ENCODE results near the gene MTUS2.

MTUS2 gene

GRCh38 chr13:29483623-29484022, 663.5 kb downstream of the MTUS2 start:
- no peak for FAIRE-seq
- no peak for TF ChIP-seq POU2F2 (IDR thresholded peaks at IDR 0.05; ENCODE audit: low read depth, low read length)
- no peak for TF ChIP-seq SPI1 (IDR thresholded peaks at IDR 0.05; ENCODE audit: low read depth, low read length)
- TF ChIP-seq POLR2A (IDR thresholded peaks at IDR 0.05; ENCODE audit: low read depth, low read length) = no peak
- no peak for TF ChIP-seq TAF1 (IDR thresholded peaks at IDR 0.05; ENCODE audit: low read depth, low read length)
- TF ChIP-seq POLR2AphosphoS5 (IDR thresholded peaks at IDR 0.05; ENCODE audit: low read depth, low read length) = no peak
- no peak for TF ChIP-seq PAX5 (IDR thresholded peaks at IDR 0.05; ENCODE audit: insufficient read depth, low read length, severe bottlenecking)
- DNase-seq (ENCODE audit: insufficient read length, low spot score) = no peak

- FAIRE-seq (no peak), DNase-seq (ENCODE audit: insufficient read length, low spot score) (no peak)
- TF ChIP-seq SPI1 (IDR thresholded peaks at IDR 0.05; ENCODE audit: low read depth, low read length) (no peak), PAX5 (IDR thresholded peaks at IDR 0.05; ENCODE audit: insufficient read depth, low read length, severe bottlenecking) (no peak), TAF1 (IDR thresholded peaks at IDR 0.05; ENCODE audit: low read depth, low read length) (no peak), POLR2A (IDR thresholded peaks at IDR 0.05; ENCODE audit: low read depth, low read length) (no peak), POU2F2 (IDR thresholded peaks at IDR 0.05; ENCODE audit: low read depth, low read length) (no peak), POLR2AphosphoS5 (IDR thresholded peaks at IDR 0.05; ENCODE audit: low read depth, low read length) (no peak)
Measured at GRCh38 chr13:29484236-29484635, 664.1 kb downstream of the MTUS2 start.

DNA sequence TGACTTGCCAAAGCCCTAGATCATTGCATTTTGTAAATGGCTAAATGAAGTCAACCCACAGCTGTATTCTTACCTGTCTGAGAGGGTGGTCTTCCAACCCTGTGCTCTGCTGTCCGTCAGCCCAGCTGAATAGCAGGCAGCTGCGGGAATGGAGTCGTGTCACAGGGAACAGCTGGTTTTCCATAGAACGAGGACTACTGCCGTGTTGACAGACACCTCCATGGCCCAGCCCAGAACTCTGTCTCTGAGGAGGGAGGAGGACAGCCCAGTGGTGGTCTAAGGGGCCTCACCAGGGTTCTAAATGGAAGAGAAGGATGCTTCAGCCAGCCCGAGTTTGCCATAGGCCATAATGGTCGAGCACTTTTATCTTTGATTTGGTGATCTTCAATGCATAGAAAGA, 664.7 kb downstream of the MTUS2 start:
- no peak for DNase-seq (ENCODE audit: insufficient read length, low spot score)
- no peak for FAIRE-seq
- TF ChIP-seq PAX5 (IDR thresholded peaks at IDR 0.05; ENCODE audit: insufficient read depth, low read length, severe bottlenecking) (no peak), POLR2A (IDR thresholded peaks at IDR 0.05; ENCODE audit: low read depth, low read length) (no peak), TAF1 (IDR thresholded peaks at IDR 0.05; ENCODE audit: low read depth, low read length) (no peak), POLR2AphosphoS5 (IDR thresholded peaks at IDR 0.05; ENCODE audit: low read depth, low read length) (no peak), POU2F2 (IDR thresholded peaks at IDR 0.05; ENCODE audit: low read depth, low read length) (no peak), SPI1 (IDR thresholded peaks at IDR 0.05; ENCODE audit: low read depth, low read length) (no peak)

DNA sequence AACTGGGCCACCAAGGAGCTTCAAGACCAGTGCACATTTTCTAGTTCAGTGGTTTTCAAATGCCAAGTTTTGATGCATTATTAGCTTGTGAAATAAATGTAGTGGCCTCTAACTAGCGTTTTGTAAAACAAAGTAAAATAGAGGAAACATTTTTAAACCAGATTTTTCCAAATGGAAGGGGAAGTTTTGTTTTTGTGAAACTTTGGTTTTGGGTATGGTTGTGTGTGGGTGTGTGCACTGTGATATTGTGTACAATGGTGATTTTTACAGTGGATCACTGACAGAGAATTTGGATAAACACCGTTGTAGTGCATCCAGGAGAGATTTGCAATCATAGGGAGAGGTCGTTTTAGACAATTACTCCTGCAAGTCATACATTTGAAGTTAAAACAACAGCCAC, 666.4 kb downstream of the MTUS2 start:
- DNase-seq (ENCODE audit: insufficient read length, low spot score) (no peak), FAIRE-seq (no peak)
- TF ChIP-seq SPI1 (IDR thresholded peaks at IDR 0.05; ENCODE audit: low read depth, low read length) (no peak), PAX5 (IDR thresholded peaks at IDR 0.05; ENCODE audit: insufficient read depth, low read length, severe bottlenecking) (no peak), POLR2AphosphoS5 (IDR thresholded peaks at IDR 0.05; ENCODE audit: low read depth, low read length) (no peak), POU2F2 (IDR thresholded peaks at IDR 0.05; ENCODE audit: low read depth, low read length) (no peak), POLR2A (IDR thresholded peaks at IDR 0.05; ENCODE audit: low read depth, low read length) (no peak), TAF1 (IDR thresholded peaks at IDR 0.05; ENCODE audit: low read depth, low read length) (no peak)

DNA sequence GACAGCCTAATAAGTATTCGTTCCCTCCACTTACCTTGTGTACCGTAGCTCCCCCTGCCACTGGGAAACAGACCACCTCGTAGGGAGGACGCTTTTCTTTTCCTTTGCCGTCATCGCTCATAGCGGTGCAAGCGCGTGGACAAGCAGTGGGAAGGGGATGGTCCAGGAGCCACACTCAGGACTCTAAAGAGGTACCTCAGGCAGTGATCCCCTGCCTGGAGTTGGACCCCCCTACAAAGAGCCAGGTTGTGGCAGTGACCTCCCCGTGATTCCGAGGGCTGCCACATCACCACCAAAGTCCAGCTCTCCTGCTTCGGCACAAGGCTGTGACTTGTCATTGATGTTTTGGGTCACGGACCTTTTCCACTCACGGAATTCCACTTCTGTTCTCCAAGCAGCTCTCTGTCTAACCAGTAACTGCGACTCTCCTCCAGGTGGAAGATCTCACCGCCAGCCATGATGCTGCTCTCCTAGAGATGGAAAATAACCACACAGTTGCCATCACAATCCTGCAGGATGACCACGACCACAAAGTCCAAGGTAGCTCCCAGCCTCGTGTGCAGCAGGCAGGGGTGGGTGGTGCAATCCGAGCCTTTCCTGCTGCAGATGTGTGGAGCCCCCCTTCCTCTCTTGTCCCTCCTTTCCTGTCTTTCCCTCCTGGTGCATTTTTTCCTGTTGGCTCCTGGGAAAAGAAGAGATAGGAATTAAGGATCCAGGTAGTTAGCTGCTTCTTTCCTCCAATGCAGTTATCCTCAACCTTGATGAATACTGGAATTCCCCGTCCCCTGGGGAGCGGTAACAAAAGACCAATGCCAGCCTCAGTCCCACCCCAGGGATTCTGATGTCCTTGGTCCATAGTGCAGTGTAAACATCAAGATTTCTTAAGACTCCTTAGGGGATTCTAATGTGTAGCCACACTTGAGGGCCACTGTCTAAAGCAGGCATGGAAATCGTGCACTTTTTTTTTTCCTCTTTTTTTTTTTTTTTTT, 667.6 kb downstream of the MTUS2 start:
- DNase-seq (ENCODE audit: insufficient read length, low spot score) (no peak), FAIRE-seq (no peak)
- TF ChIP-seq PAX5 (IDR thresholded peaks at IDR 0.05; ENCODE audit: insufficient read depth, low read length, severe bottlenecking) (no peak), POU2F2 (IDR thresholded peaks at IDR 0.05; ENCODE audit: low read depth, low read length) (no peak), TAF1 (IDR thresholded peaks at IDR 0.05; ENCODE audit: low read depth, low read length) (no peak), POLR2AphosphoS5 (IDR thresholded peaks at IDR 0.05; ENCODE audit: low read depth, low read length) (no peak), SPI1 (IDR thresholded peaks at IDR 0.05; ENCODE audit: low read depth, low read length) (no peak), POLR2A (IDR thresholded peaks at IDR 0.05; ENCODE audit: low read depth, low read length) (no peak)

DNA sequence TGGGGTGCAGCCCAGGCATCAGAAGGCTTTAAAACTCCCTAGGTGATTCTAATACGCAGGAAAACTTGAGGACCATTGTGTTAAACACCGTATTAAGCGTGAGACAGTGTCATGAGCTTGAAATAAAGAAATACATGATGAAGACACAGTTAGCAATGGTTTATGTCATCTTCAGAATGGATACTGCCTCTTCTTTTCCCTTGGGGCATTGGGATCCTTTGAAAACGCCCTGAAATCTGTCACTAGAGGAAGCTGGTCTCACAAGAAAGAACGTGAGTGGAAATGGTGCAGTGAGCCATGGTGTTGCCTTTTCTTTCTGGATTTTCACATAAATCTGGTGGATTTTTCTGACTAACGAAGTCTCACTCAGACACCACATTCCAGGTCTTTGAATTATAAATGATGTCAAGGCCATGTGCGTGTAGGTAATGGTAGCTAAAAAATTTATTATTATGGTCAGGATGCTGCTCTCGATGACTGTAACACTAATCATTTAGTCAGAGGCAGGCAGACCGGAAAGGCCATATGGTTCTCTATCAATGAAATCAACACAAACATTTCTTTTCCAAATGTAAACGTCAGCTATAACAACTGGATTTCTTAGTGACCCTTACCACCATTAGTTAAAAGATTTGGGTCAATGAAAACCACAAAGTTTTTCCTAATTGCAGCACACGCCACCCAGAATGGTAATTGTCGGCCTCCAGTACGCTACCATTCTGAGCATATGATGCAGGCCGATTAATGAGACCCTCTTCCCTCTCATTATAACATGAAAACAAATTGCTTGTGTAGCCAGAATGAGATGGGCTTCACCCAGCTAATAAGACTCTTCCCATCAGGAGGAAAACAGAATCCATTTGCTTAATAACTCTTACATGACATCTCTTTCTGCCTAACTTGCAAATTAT, 669.8 kb downstream of the MTUS2 start:
- DNase-seq (ENCODE audit: insufficient read length, low spot score) (no peak), FAIRE-seq (no peak)
- TF ChIP-seq SPI1 (IDR thresholded peaks at IDR 0.05; ENCODE audit: low read depth, low read length) (no peak), POU2F2 (IDR thresholded peaks at IDR 0.05; ENCODE audit: low read depth, low read length) (no peak), PAX5 (IDR thresholded peaks at IDR 0.05; ENCODE audit: insufficient read depth, low read length, severe bottlenecking) (no peak), TAF1 (IDR thresholded peaks at IDR 0.05; ENCODE audit: low read depth, low read length) (no peak), POLR2A (IDR thresholded peaks at IDR 0.05; ENCODE audit: low read depth, low read length) (no peak), POLR2AphosphoS5 (IDR thresholded peaks at IDR 0.05; ENCODE audit: low read depth, low read length) (no peak)

DNA sequence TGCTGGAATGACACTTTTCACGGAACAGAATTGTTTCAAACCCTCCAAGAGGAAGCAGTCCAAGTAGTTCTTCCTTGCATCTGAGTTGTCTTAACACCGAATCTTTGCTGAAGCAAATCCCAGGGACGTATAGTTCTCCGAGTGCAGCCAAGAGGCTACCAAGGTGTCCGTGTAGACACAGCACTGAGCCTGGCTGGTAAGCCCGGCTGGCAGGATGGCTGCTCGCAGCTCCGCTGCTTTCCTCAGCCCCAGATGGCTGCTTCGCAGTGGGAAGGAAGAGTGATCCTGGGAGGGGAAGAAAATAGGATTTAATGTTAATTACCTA, 670.4 kb downstream of the MTUS2 start:
- TF ChIP-seq SPI1 (IDR thresholded peaks at IDR 0.05; ENCODE audit: low read depth, low read length) = no peak
- no peak for TF ChIP-seq POLR2A (IDR thresholded peaks at IDR 0.05; ENCODE audit: low read depth, low read length)
- TF ChIP-seq POLR2AphosphoS5 (IDR thresholded peaks at IDR 0.05; ENCODE audit: low read depth, low read length) = no peak
- TF ChIP-seq POU2F2 (IDR thresholded peaks at IDR 0.05; ENCODE audit: low read depth, low read length) = no peak
- TF ChIP-seq PAX5 (IDR thresholded peaks at IDR 0.05; ENCODE audit: insufficient read depth, low read length, severe bottlenecking) = no peak
- no peak for TF ChIP-seq TAF1 (IDR thresholded peaks at IDR 0.05; ENCODE audit: low read depth, low read length)
- FAIRE-seq (no peak), DNase-seq (ENCODE audit: insufficient read length, low spot score) (no peak)

GRCh38 chr13:29491248-29491647, 671.1 kb downstream of the MTUS2 start:
- TF ChIP-seq POU2F2 (IDR thresholded peaks at IDR 0.05; ENCODE audit: low read depth, low read length) = no peak
- TF ChIP-seq PAX5 (IDR thresholded peaks at IDR 0.05; ENCODE audit: insufficient read depth, low read length, severe bottlenecking) = no peak
- no peak for TF ChIP-seq POLR2A (IDR thresholded peaks at IDR 0.05; ENCODE audit: low read depth, low read length)
- TF ChIP-seq POLR2AphosphoS5 (IDR thresholded peaks at IDR 0.05; ENCODE audit: low read depth, low read length) = no peak
- no peak for TF ChIP-seq SPI1 (IDR thresholded peaks at IDR 0.05; ENCODE audit: low read depth, low read length)
- TF ChIP-seq TAF1 (IDR thresholded peaks at IDR 0.05; ENCODE audit: low read depth, low read length) = no peak
- DNase-seq (ENCODE audit: insufficient read length, low spot score) = no peak
- peak; percentile 26 for FAIRE-seq

- no peak for TF ChIP-seq TAF1 (IDR thresholded peaks at IDR 0.05; ENCODE audit: low read depth, low read length)
- no peak for TF ChIP-seq SPI1 (IDR thresholded peaks at IDR 0.05; ENCODE audit: low read depth, low read length)
- TF ChIP-seq POU2F2 (IDR thresholded peaks at IDR 0.05; ENCODE audit: low read depth, low read length) = no peak
- no peak for TF ChIP-seq POLR2AphosphoS5 (IDR thresholded peaks at IDR 0.05; ENCODE audit: low read depth, low read length)
- no peak for TF ChIP-seq PAX5 (IDR thresholded peaks at IDR 0.05; ENCODE audit: insufficient read depth, low read length, severe bottlenecking)
- TF ChIP-seq POLR2A (IDR thresholded peaks at IDR 0.05; ENCODE audit: low read depth, low read length) = no peak
- FAIRE-seq (no peak), DNase-seq (ENCODE audit: insufficient read length, low spot score) (no peak)
Measured at GRCh38 chr13:29493796-29494195, 673.7 kb downstream of the MTUS2 start.
